A549 treated with dexamethasone at 1 μM for 4 hours (cell line): ENCODE measurements around the gene ADM2. TPM values are rescaled to one million over a fixed set of nuclear protein-coding genes. Genes with fewer than 3 reads are reported as not detected.

Source experiments
- total RNA-seq: library from RNA; stranded (reverse); fragments of 200-300 nt; extraction: Qiagen RNA extraction; gene quantifications from 5 replicates; pipeline ENCODE4 v1.2.3, GENCODE V29; 2022

ADM2 gene
- total RNA-seq = 0.38 to 0.62 TPM (median 0.60 TPM) in 5 replicates

GRCh38 chr22:50481440-50482106 lies at the start of gene ADM2:
Gene ADM2, plus strand, starts transcription at chr22:50481543. Its CDS starts 305 bp downstream, at chr22:50481848.

GRCh38 chr22:50474710-50475651 lies 6.4 kb upstream of the ADM2 start, which contains the start of gene SBF1:
Gene SBF1, minus strand, starts transcription at chr22:50475035. Its CDS starts 195 bp downstream, at chr22:50474840.

GRCh38 chr22:50486561-50487289 lies 5.4 kb downstream of the ADM2 start, which contains the start of gene MIOX:
Gene MIOX, plus strand, starts transcription at chr22:50486859. Its CDS starts 39 bp downstream, at chr22:50486898.

GRCh38 chr22:50507421-50507990 lies 26.2 kb downstream of the ADM2 start, which contains the start of gene LMF2:
Gene LMF2, minus strand, starts transcription at chr22:50507702. Its CDS starts 27 bp downstream, at chr22:50507675.

GRCh38 chr22:50507991-50508884 lies 26.9 kb downstream of the ADM2 start, which contains the start of gene NCAPH2:
Gene NCAPH2, plus strand, starts transcription at chr22:50508224. Its CDS starts 114 bp downstream, at chr22:50508338.

GRCh38 chr22:50525104-50525857 lies 43.9 kb downstream of the ADM2 start, which contains the start of gene SCO2:
Gene SCO2, minus strand, starts transcription at chr22:50525598. Its CDS starts 1,187 bp downstream, at chr22:50524411.

GRCh38 chr22:50529897-50530579 lies 48.7 kb downstream of the ADM2 start, which contains the start of gene TYMP:
Gene TYMP, minus strand, starts transcription at chr22:50530012. Its CDS starts 303 bp downstream, at chr22:50529709.

Other genes starting within 250 kb of the ADM2 start
- 5.1 to 11.6 TPM (median 9.8 TPM) in 5 replicates for gene TUBGCP6, start 236.5 kb upstream of the ADM2 start, total RNA-seq
- 5.0 to 12.0 TPM (median 9.8 TPM) in 5 replicates for gene HDAC10, start 230.3 kb upstream of the ADM2 start, total RNA-seq
- gene MAPK12, start 219.9 kb upstream of the ADM2 start, total RNA-seq = 16.4 to 26.6 TPM (median 22.3 TPM) in 5 replicates
- 5.0 to 7.8 TPM (median 6.3 TPM) in 5 replicates for gene MAPK11, start 211.2 kb upstream of the ADM2 start, total RNA-seq
- 75.7 to 126 TPM (median 115 TPM) in 5 replicates for gene PLXNB2, start 173.9 kb upstream of the ADM2 start, total RNA-seq
- 1.6 to 3.2 TPM (median 2.9 TPM) in 5 replicates for gene DENND6B, start 154.5 kb upstream of the ADM2 start, total RNA-seq
- gene PPP6R2, start 138.2 kb upstream of the ADM2 start, total RNA-seq = 7.6 to 14.5 TPM (median 12.0 TPM) in 5 replicates
- gene SBF1, start 6.5 kb upstream of the ADM2 start, total RNA-seq = 14.3 to 27.8 TPM (median 25.7 TPM) in 5 replicates
- gene MIOX, start 5.3 kb downstream of the ADM2 start, total RNA-seq = 0.07 TPM in 1 of 5 replicates, not detected in the others
- gene LMF2, start 26.2 kb downstream of the ADM2 start, total RNA-seq = 27.3 to 47.9 TPM (median 46.9 TPM) in 5 replicates
- gene NCAPH2, start 26.7 kb downstream of the ADM2 start, total RNA-seq = 32.2 to 35.3 TPM (median 32.7 TPM) in 5 replicates
- 3.4 to 7.5 TPM (median 4.4 TPM) in 5 replicates for gene SCO2, start 44.1 kb downstream of the ADM2 start, total RNA-seq
- 9.2 to 17.3 TPM (median 15.2 TPM) in 5 replicates for gene TYMP, start 48.5 kb downstream of the ADM2 start, total RNA-seq
- not detected in 5 replicates for gene KLHDC7B, start 64.4 kb downstream of the ADM2 start, total RNA-seq
- gene SYCE3, start 81.4 kb downstream of the ADM2 start, total RNA-seq = 0.40 to 0.91 TPM (median 0.47 TPM) in 3 of 5 replicates, not detected in the others
- 4.5 to 12.2 TPM (median 11.1 TPM) in 5 replicates for gene CPT1B, start 96.9 kb downstream of the ADM2 start, total RNA-seq
- 11.5 to 19.4 TPM (median 15.2 TPM) in 5 replicates for gene CHKB, start 101.3 kb downstream of the ADM2 start, total RNA-seq
- gene MAPK8IP2, start 119.2 kb downstream of the ADM2 start, total RNA-seq = 2.5 to 4.0 TPM (median 3.6 TPM) in 5 replicates
- 14.5 to 25.0 TPM (median 22.2 TPM) in 5 replicates for gene ARSA, start 146.6 kb downstream of the ADM2 start, total RNA-seq
- 2.5 to 5.6 TPM (median 4.2 TPM) in 5 replicates for gene SHANK3, start 191.3 kb downstream of the ADM2 start, total RNA-seq